OCI-LY3 (cell line): ENCODE measurements around the gene GPR139.

Experiments
- H2AFZ ChIP-seq: fragments of 200-600, 300-600 bp; shearing (Covaris generic); 2 replicates; pipeline ENCODE4 v1.6.0; 2014; ENCODE audit warnings: antibody characterized with exemption, low read depth, low read length
- H3K27ac ChIP-seq: fragments of 200-600, 300-600 bp; sonication (generic); 2 replicates; pipeline ENCODE4 v1.5.1; 2014; ENCODE audit warnings: mild to moderate bottlenecking, low read length, moderate library complexity, mixed read lengths
- H3K27me3 ChIP-seq: fragments of 200-600, 300-600 bp; sonication (generic); 2 replicates; pipeline ENCODE4 v1.6.1; 2014; ENCODE audit warnings: low read depth, low read length, mixed read lengths
- H3K36me3 ChIP-seq: fragments of 200-600, 300-600 bp; sonication (generic); replicated peaks from 2 replicates; pipeline ENCODE3; 2014; ENCODE audit warnings: low read depth, low read length, mixed read lengths
- H3K4me1 ChIP-seq: fragments of 300-600, 200-600 bp; sonication (generic); 2 replicates; pipeline ENCODE4 v1.6.1; 2014; ENCODE audit warnings: low read length, mixed read lengths
- H3K4me2 ChIP-seq: fragments of 200-600, 300-600 bp; sonication (generic); 2 replicates; pipeline ENCODE4 v1.6.1; 2014; ENCODE audit warnings: low read length, mixed read lengths
- H3K4me3 ChIP-seq: fragments of 300-600, 200-600 bp; sonication (generic); 2 replicates; pipeline ENCODE4 v1.5.1; 2014; ENCODE audit warnings: antibody characterized with exemption, mild to moderate bottlenecking, low read length, moderate library complexity
- H3K79me2 ChIP-seq: fragments of 300-600, 200-600 bp; shearing (Covaris generic); 2 replicates; pipeline ENCODE4 v1.6.1; 2014; ENCODE audit warnings: mild to moderate bottlenecking, low read length, mixed read lengths
- H3K9ac ChIP-seq: fragments of 300-600, 200-600 bp; shearing (Covaris generic); 2 replicates; pipeline ENCODE4 v1.6.0; 2014; ENCODE audit warnings: mild to moderate bottlenecking, low read length, moderate library complexity
- H3K9me3 ChIP-seq: fragments of 200-600, 300-600 bp; shearing (Covaris generic); 2 replicates; pipeline ENCODE4 v1.6.1; 2014; ENCODE audit warnings: low read length, mixed read lengths; ENCODE audit not compliant: insufficient read depth
- H4K20me1 ChIP-seq: fragments of 200-600, 300-600 bp; sonication (generic); 2 replicates; pipeline ENCODE4 v1.6.1; 2016; ENCODE audit warnings: low read length, mixed read lengths; ENCODE audit not compliant: insufficient read depth
- EZH2phosphoT487 ChIP-seq: fragments of 200-600 bp; shearing (Covaris generic); IDR thresholded peaks from 2 replicates; pipeline ENCODE4 v1.6.1; 2018; ENCODE audit warnings: antibody characterized with exemption, mixed run types, low read depth
- TF ChIP-seq, protein P1 (sequence below): fragments of 200-600, 300-600 bp; sonication (generic); IDR thresholded peaks from 2 replicates; pipeline ENCODE4 v1.5.1; 2014; ENCODE audit warnings: antibody characterized with exemption, low read length, low read depth

GPR139 gene

DNA sequence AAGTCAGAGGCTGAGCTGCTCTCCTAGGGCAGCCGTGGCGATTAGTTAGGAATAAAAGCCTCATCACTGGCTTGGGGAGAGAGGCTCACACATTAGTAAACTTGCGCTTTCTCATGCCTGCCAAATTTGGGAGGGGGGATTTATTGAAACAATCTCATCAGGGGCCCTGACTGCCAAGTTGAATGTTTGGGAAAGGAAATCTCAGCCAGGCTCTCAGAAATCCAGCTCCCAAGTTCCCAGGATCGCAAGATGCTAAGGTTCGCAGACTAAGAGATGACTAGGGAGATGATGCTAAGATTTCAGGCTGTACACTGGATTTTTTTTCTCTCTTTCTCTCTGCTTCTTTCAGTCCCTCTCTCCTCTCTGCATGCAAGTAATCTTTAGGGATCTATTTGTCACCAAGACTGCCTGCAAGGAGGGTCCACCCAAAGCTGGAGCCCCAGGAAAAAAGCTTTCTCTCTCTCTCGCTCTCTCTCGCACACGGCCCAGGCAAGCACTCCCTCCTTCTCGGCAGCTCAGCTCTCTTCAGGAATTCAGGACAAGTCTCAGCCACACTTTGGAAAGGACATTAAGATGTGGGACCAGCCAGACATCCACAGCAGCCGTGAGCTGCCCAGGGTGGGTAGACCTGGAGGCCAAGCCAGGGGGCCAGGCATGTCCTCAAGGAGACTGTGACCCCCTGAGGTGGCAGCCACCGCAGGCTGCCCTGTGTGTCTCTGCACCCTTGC is 1.4 kb downstream of the GPR139 start:
- peaks cover 8% of the 10 kb centered on the region; the same call in 1 of the 2 replicates for H3K9me3 ChIP-seq
- no peaks in the 10 kb centered on the region for H3K4me1 ChIP-seq
- TF ChIP-seq, protein P1, sequence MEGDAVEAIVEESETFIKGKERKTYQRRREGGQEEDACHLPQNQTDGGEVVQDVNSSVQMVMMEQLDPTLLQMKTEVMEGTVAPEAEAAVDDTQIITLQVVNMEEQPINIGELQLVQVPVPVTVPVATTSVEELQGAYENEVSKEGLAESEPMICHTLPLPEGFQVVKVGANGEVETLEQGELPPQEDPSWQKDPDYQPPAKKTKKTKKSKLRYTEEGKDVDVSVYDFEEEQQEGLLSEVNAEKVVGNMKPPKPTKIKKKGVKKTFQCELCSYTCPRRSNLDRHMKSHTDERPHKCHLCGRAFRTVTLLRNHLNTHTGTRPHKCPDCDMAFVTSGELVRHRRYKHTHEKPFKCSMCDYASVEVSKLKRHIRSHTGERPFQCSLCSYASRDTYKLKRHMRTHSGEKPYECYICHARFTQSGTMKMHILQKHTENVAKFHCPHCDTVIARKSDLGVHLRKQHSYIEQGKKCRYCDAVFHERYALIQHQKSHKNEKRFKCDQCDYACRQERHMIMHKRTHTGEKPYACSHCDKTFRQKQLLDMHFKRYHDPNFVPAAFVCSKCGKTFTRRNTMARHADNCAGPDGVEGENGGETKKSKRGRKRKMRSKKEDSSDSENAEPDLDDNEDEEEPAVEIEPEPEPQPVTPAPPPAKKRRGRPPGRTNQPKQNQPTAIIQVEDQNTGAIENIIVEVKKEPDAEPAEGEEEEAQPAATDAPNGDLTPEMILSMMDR: no peak
- TF ChIP-seq EZH2phosphoT487: no peak
- H3K9ac ChIP-seq: no peak overlapping the region
- H3K79me2 ChIP-seq: no peaks in the 10 kb centered on the region
- no peaks in the 10 kb centered on the region for H3K36me3 ChIP-seq
- H4K20me1 ChIP-seq: no peaks in the 10 kb centered on the region
- H3K27me3 ChIP-seq: peaks cover 19% of the 10 kb centered on the region
- H3K4me3 ChIP-seq: no peak overlapping the region
- no peak overlapping the region for H3K4me2 ChIP-seq
- H2AFZ ChIP-seq: no peak overlapping the region
- H3K27ac ChIP-seq: no peak overlapping the region

DNA sequence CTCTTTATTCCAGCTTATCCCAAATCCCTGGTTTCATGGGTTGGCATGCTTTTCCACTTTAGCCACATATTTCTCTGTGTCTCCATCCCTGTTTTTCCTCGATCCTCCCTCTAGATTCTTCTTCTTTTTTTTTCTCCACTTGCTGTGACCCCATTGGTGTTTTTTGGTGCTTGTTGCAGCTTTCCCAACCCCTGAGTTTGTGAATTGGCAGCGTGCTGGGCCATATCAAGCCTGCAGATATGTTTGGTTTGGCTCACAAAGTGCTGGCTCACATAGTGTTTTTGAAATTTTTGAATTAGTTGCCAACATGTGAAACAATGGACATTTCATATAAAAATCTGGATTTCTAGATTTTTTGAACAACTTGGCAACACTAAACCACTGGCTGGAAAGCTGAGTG is 8.8 kb downstream of the GPR139 start:
- TF ChIP-seq, protein P1: no peak
- no peak for TF ChIP-seq EZH2phosphoT487
- H2AFZ ChIP-seq: no peak overlapping the region
- H3K27ac ChIP-seq: no peak overlapping the region
- H3K27me3 ChIP-seq: peaks cover 9% of the 10 kb centered on the region; the same call in 1 of the 2 replicates
- H3K9me3 ChIP-seq: peaks cover 8% of the 10 kb centered on the region; the same call in 1 of the 2 replicates
- no peak overlapping the region for H3K4me2 ChIP-seq
- H3K4me3 ChIP-seq: no peak overlapping the region
- H3K36me3 ChIP-seq: no peaks in the 10 kb centered on the region
- H3K79me2 ChIP-seq: no peaks in the 10 kb centered on the region
- H3K4me1 ChIP-seq: no peaks in the 10 kb centered on the region
- H4K20me1 ChIP-seq: no peaks in the 10 kb centered on the region
- no peak overlapping the region for H3K9ac ChIP-seq

DNA sequence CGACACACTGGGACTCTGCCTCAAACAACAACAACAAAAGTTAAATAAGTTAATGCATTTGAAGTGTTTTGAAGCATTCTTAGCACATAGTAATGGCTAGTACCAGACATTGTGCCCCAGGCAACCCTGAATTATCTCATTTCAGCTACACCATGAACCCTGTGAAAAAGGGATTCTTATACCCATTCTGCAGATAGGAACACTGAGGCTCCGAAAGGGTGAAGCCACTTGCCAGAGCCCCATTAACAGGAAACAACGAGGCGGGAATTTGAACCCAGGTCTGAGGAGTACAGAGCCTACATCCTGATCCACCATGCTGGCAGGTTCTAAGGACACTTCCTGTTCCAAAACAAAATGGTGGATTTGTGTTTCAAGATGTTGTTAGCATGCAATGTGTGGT is 9.2 kb downstream of the GPR139 start:
- Histone ChIP-seq H3K79me2 (no peaks in the 10 kb centered on the region), H3K27me3 (peaks cover 5% of the 10 kb centered on the region; the same call in 1 of the 2 replicates), H3K4me1 (no peaks in the 10 kb centered on the region), H3K9ac (no peak overlapping the region), H3K9me3 (peaks cover 8% of the 10 kb centered on the region; the same call in 1 of the 2 replicates), H3K4me3 (no peak overlapping the region), H3K4me2 (no peak overlapping the region), H3K27ac (no peak overlapping the region), H4K20me1 (no peaks in the 10 kb centered on the region), H3K36me3 (no peaks in the 10 kb centered on the region), H2AFZ (no peak overlapping the region)
- no peak for TF ChIP-seq EZH2phosphoT487
- TF ChIP-seq, protein P1: no peak

- Histone ChIP-seq H3K27ac (no peak overlapping the region), H3K79me2 (no peaks in the 10 kb centered on the region), H4K20me1 (no peaks in the 10 kb centered on the region), H3K4me1 (no peaks in the 10 kb centered on the region), H2AFZ (no peak overlapping the region), H3K36me3 (no peaks in the 10 kb centered on the region), H3K27me3 (peaks cover 2% of the 10 kb centered on the region; the same call in 1 of the 2 replicates), H3K4me2 (no peak overlapping the region), H3K9ac (no peak overlapping the region), H3K4me3 (no peak overlapping the region), H3K9me3 (no peaks in the 10 kb centered on the region)
- TF ChIP-seq, protein P1: no peak
- no peak for TF ChIP-seq EZH2phosphoT487
These were observed 12.6 kb downstream of the GPR139 start for GRCh38 chr16:20061132-20061531.
